ENCODE results near the gene MNX1.

DNA sequence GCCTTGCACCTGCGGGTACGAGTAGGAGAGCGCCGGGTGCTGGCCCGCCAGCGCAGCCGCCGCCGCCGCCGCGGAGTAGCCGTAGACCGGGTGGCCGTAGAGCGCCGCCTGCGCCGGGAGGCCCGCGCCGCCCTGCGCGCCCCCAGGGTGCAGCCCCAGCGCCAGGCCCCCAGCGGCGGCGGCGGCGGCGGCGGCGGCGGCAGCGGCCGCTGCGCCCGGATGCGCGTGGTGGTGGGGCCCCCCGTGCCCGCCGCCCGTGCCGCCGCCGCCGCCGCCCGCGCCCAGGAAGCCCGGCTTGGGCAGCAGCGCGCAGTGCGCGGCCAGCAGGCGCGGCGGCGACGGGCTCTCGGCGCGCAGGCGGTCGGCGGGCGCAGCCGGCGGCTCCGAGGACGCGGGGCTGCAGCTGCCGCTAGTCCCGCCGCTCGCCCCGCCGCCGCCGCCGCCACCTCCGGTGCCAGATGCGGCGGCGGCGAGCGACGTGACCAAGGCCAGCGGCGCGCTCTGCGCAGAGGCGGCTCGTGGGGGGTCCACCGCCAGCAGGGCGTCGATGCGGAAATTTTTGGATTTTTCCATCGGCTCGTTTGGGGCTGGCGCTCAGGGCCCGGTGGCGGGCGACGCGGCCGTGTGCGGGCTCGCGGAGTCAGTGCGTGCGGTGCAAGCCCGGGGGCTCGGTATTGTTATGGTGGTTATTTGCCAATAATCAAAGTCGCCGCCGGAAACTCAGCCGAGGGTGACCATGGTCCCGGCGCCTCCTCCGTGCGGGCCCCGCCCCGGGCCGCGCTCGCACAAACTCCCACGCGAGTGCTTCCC, 480 bp downstream of the MNX1 start:
- TF ChIP-seq EZH2 (IDR thresholded peaks at IDR 0.05; ENCODE audit: low read length, unreplicated experiment) (no peak), CTCF (conservative IDR thresholded peaks at IDR 0.05; ENCODE audit: low read depth, low read length) (no peak), EZH2phosphoT487 (IDR thresholded peaks at IDR 0.05; ENCODE audit: borderline replicate concordance, low read length) (no peak)

Measured in PC-3 (cell line).